ENCODE measurements around the gene CNKSR2.
A peak's percentile ranks its signal among the peaks of the same experiment; 100 is the strongest.

The CNKSR2 gene

DNA sequence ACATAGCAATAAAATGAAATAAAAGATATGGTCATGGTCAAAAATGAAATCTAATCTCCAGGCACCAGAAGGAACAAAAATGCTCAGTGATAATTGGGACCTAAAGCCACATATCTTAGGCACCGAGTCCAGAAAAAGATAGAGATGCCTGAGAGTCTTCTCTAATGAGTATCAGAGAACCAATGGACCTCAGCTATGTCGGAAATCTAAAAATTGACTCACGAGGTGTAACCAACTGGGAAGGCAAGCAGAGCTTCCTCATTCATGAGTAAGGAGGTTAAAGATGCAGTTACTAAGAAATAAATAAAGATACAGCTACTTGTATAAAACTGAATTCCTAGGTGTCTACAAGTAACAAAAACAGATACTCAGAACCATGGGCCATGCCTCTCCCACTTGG is 211.8 kb downstream of the CNKSR2 start:
- H3K27ac ChIP-seq (ENCODE audit: low read length) = no peak overlapping the region
- no peak overlapping the region for H2AFZ ChIP-seq (ENCODE audit: low read length)
- H3K4me2 ChIP-seq (ENCODE audit: low read depth, low read length) = no peak overlapping the region
- TF ChIP-seq EZH2 (optimal IDR thresholded peaks at IDR 0.05; ENCODE audit: low read depth, low read length) (no peak), EZH2phosphoT487 (IDR thresholded peaks at IDR 0.05; ENCODE audit: low read length) (no peak)
- TF ChIP-seq, protein P1, sequence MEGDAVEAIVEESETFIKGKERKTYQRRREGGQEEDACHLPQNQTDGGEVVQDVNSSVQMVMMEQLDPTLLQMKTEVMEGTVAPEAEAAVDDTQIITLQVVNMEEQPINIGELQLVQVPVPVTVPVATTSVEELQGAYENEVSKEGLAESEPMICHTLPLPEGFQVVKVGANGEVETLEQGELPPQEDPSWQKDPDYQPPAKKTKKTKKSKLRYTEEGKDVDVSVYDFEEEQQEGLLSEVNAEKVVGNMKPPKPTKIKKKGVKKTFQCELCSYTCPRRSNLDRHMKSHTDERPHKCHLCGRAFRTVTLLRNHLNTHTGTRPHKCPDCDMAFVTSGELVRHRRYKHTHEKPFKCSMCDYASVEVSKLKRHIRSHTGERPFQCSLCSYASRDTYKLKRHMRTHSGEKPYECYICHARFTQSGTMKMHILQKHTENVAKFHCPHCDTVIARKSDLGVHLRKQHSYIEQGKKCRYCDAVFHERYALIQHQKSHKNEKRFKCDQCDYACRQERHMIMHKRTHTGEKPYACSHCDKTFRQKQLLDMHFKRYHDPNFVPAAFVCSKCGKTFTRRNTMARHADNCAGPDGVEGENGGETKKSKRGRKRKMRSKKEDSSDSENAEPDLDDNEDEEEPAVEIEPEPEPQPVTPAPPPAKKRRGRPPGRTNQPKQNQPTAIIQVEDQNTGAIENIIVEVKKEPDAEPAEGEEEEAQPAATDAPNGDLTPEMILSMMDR (IDR thresholded peaks at IDR 0.05; ENCODE audit: low read length) = no peak
- H3K4me1 ChIP-seq (ENCODE audit: low read length) = no peaks in the 10 kb centered on the region
- H3K79me2 ChIP-seq (ENCODE audit: low read length) = no peaks in the 10 kb centered on the region
- no peak overlapping the region for H3K4me3 ChIP-seq (ENCODE audit: low read length)
- no peaks in the 10 kb centered on the region for H3K36me3 ChIP-seq (replicated peaks; ENCODE audit: insufficient read depth, low read length)
- no peaks in the 10 kb centered on the region for H4K20me1 ChIP-seq (ENCODE audit: insufficient read depth, low read length)
- no peak for DNase-seq
- H3F3A ChIP-seq (ENCODE audit: insufficient read depth, low read length) = no peaks in the 10 kb centered on the region
- no peaks in the 10 kb centered on the region for H3K9me2 ChIP-seq (replicated peaks; ENCODE audit: insufficient read depth, low read length)
- H3K9me3 ChIP-seq (replicated peaks; ENCODE audit: insufficient read depth, low read length) = no peaks in the 10 kb centered on the region
- no peaks in the 10 kb centered on the region for H3K27me3 ChIP-seq (replicated peaks; ENCODE audit: insufficient read depth, low read length)
- no peak overlapping the region for H3K9ac ChIP-seq (ENCODE audit: low read length)

DNA sequence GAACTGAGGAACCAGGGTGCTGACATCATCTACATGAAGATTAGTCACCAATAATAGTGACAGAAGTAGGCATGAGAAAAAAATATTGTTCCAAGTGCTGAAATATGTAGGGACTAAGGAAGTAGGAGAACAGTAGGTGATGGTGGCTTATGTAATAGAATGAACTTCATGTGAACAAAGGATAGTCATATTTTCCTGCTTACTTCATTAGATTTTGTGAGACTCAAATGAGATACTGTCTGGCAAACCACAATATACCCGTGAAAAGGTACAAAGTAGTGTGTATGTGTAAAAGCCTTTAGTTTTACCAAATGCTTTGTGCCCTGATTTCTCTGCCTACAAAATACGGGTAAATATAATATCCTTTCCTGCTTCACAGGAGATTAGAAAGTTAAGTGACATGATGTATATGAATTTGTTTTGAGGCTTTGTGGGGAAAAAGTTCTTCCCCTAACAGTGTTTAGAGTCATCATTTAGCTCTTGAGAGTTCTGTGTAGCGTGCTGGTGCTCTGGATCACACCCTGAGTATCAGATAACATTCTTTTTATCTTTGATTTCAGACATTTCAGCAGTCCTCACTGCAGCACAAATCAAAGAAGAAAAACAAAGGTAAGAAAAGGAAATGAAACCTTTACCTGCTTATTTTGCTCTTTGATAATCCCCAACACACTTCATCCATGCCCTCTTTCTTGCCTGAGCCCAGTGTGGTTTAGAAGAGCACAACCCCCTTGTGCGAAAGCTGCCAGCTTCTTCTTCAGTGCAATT is 216.0 kb downstream of the CNKSR2 start:
- Histone ChIP-seq H3K4me2 (ENCODE audit: low read depth, low read length) (no peak overlapping the region), H3K4me1 (ENCODE audit: low read length) (no peaks in the 10 kb centered on the region), H4K20me1 (ENCODE audit: insufficient read depth, low read length) (no peaks in the 10 kb centered on the region), H3K9me3 (replicated peaks; ENCODE audit: insufficient read depth, low read length) (no peaks in the 10 kb centered on the region), H3K9ac (ENCODE audit: low read length) (no peak overlapping the region), H3K27me3 (replicated peaks; ENCODE audit: insufficient read depth, low read length) (no peaks in the 10 kb centered on the region), H3K4me3 (ENCODE audit: low read length) (no peak overlapping the region), H3K36me3 (replicated peaks; ENCODE audit: insufficient read depth, low read length) (no peaks in the 10 kb centered on the region), H3K27ac (ENCODE audit: low read length) (no peak overlapping the region), H3K9me2 (replicated peaks; ENCODE audit: insufficient read depth, low read length) (no peaks in the 10 kb centered on the region), H2AFZ (ENCODE audit: low read length) (no peak overlapping the region), H3F3A (ENCODE audit: insufficient read depth, low read length) (no peaks in the 10 kb centered on the region), H3K79me2 (ENCODE audit: low read length) (no peaks in the 10 kb centered on the region)
- TF ChIP-seq EZH2 (optimal IDR thresholded peaks at IDR 0.05; ENCODE audit: low read depth, low read length) (no peak), EZH2phosphoT487 (IDR thresholded peaks at IDR 0.05; ENCODE audit: low read length) (no peak)
- TF ChIP-seq, protein P1 (IDR thresholded peaks at IDR 0.05; ENCODE audit: low read length) = no peak
- peak; percentile 7 for DNase-seq

DNA sequence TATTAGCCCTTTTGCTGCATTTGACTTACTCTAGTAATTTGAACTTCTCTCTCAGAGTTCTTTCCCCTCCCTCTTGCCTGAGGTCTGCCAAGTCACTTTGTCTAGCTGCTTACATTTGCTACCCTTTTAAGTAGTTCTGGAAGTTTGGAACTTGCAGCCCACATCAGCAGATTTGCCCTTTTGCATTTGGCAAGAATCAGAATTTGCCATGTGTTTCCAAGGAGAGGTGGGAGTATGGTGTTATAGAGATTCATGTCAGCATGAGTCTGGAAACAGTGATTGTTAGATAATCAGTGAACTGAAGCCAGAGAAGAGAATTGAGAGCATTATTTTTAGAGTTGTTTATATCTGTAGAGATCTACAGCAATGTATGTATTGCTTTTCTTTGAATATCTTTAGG is 231.8 kb downstream of the CNKSR2 start:
- TF ChIP-seq, protein P1 (IDR thresholded peaks at IDR 0.05; ENCODE audit: low read length) = no peak
- TF ChIP-seq EZH2phosphoT487 (IDR thresholded peaks at IDR 0.05; ENCODE audit: low read length) (no peak), EZH2 (optimal IDR thresholded peaks at IDR 0.05; ENCODE audit: low read depth, low read length) (no peak)
- no peak overlapping the region for H3K27ac ChIP-seq (ENCODE audit: low read length)
- H3K4me1 ChIP-seq (ENCODE audit: low read length) = no peaks in the 10 kb centered on the region
- no peaks in the 10 kb centered on the region for H3K27me3 ChIP-seq (replicated peaks; ENCODE audit: insufficient read depth, low read length)
- DNase-seq = no peak
- no peaks in the 10 kb centered on the region for H3K36me3 ChIP-seq (replicated peaks; ENCODE audit: insufficient read depth, low read length)
- no peak overlapping the region for H2AFZ ChIP-seq (ENCODE audit: low read length)
- H3K9me2 ChIP-seq (replicated peaks; ENCODE audit: insufficient read depth, low read length) = no peaks in the 10 kb centered on the region
- H3K9ac ChIP-seq (ENCODE audit: low read length) = no peak overlapping the region
- H3K9me3 ChIP-seq (replicated peaks; ENCODE audit: insufficient read depth, low read length) = no peaks in the 10 kb centered on the region
- no peak overlapping the region for H3K4me3 ChIP-seq (ENCODE audit: low read length)
- no peaks in the 10 kb centered on the region for H4K20me1 ChIP-seq (ENCODE audit: insufficient read depth, low read length)
- H3K79me2 ChIP-seq (ENCODE audit: low read length) = no peaks in the 10 kb centered on the region
- no peaks in the 10 kb centered on the region for H3F3A ChIP-seq (ENCODE audit: insufficient read depth, low read length)
- no peak overlapping the region for H3K4me2 ChIP-seq (ENCODE audit: low read depth, low read length)
